ENCODE results near the gene RSBN1L.

DNA sequence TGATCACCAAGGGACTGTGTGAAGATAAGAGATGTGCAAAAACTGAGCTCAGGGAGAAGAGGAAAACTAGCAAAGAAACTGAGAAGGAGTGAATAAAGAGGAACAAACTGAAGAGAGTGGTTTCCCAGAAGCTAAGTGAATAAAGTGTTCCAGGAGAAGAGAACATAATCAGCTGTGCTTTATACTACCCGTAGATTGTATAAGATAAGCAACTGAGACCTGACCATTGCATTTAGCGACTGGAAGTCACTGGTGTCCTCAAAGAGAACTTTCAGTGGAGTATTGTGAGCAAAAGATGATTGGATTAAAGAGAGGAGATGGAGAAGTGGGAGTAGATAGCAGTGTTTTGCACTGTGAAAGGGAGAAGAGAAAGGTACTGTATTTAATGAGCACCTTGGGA, 116.9 kb downstream of the RSBN1L start:
- TF ChIP-seq, protein P1, sequence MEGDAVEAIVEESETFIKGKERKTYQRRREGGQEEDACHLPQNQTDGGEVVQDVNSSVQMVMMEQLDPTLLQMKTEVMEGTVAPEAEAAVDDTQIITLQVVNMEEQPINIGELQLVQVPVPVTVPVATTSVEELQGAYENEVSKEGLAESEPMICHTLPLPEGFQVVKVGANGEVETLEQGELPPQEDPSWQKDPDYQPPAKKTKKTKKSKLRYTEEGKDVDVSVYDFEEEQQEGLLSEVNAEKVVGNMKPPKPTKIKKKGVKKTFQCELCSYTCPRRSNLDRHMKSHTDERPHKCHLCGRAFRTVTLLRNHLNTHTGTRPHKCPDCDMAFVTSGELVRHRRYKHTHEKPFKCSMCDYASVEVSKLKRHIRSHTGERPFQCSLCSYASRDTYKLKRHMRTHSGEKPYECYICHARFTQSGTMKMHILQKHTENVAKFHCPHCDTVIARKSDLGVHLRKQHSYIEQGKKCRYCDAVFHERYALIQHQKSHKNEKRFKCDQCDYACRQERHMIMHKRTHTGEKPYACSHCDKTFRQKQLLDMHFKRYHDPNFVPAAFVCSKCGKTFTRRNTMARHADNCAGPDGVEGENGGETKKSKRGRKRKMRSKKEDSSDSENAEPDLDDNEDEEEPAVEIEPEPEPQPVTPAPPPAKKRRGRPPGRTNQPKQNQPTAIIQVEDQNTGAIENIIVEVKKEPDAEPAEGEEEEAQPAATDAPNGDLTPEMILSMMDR (IDR thresholded peaks at IDR 0.05; ENCODE audit: poor library complexity, severe bottlenecking) = no peak
- TF ChIP-seq RAD21 (conservative IDR thresholded peaks at IDR 0.05) = no peak
- TF ChIP-seq EP300 (conservative IDR thresholded peaks at IDR 0.05; ENCODE audit: poor library complexity, severe bottlenecking) = no peak
- TF ChIP-seq EZH2 (IDR thresholded peaks at IDR 0.05; ENCODE audit: borderline replicate concordance, insufficient read depth, low read length, poor library complexity, severe bottlenecking) = no peak
